Endothelial cell of umbilical vein (primary cell): ENCODE data around the gene MAFB. TPM values are rescaled to one million over a fixed set of nuclear protein-coding genes. Genes with fewer than 3 reads are reported as not detected.

Experiments used
- BruUV-seq: library from RNA; stranded (reverse); fragments of 400-500 nt; replicated peaks from 2 replicates; lab custom pipeline; 2021; lab: Mats Ljungman, UMichigan
- CTCF ChIA-PET: fragments of 300-600, 350-600 bp; sonication (Branson Sonifier 250); formaldehyde crosslinking; loops from one replicate; lab custom pipeline; 2021; ENCODE audit warnings: antibody characterized with exemption, inconsistent platforms; lab: Charles Lee
- POLR2A ChIA-PET: fragments of 300-600, 350-600 bp; sonication (Branson Sonifier 250); formaldehyde crosslinking; loops from one replicate; lab custom pipeline; 2021; ENCODE audit warnings: antibody characterized with exemption, inconsistent platforms; lab: Charles Lee
- DNase-seq: peaks from one replicate; pipeline ENCODE4 v3.0.0-alpha.2; 2011; ENCODE audit warnings: low read depth, low spot score
- FAIRE-seq: peaks from 2 replicates; lab custom pipeline; 2011; peaks lifted over from hg19 to GRCh38; lab: Jason Lieb, UNC
- H2AFZ ChIP-seq: 2 replicates; pipeline ENCODE4 v1.6.0; 2012; ENCODE audit warnings: low read depth, low read length, control low read depth, inconsistent platforms
- H3K27ac ChIP-seq: 2 replicates; pipeline ENCODE4 v1.5.1; 2011; ENCODE audit warnings: low read depth, mild to moderate bottlenecking, control low read depth, low read length, moderate library complexity; ENCODE audit not compliant: insufficient read depth
- H3K27me3 ChIP-seq, 2 experiments: 2 replicates each; pipeline versions ENCODE4 v1.6.0 to v1.6.1; 2011; ENCODE audit warnings: low read length in 2 of 2, mixed read lengths in 1 of 2; ENCODE audit not compliant: control insufficient read depth in 2 of 2, insufficient read depth in 2 of 2
- H3K36me3 ChIP-seq, 2 experiments: 2 replicates in 1 of 2; 3 replicates in 1 of 2; pipeline ENCODE4 v1.5.1; 2011; ENCODE audit warnings: low read length in 2 of 2, mild to moderate bottlenecking in 1 of 2, moderate library complexity in 1 of 2; ENCODE audit not compliant: control insufficient read depth in 2 of 2, insufficient read depth in 2 of 2; ENCODE audit errors: extremely low read depth in 1 of 2
- H3K4me1 ChIP-seq: 3 replicates; pipeline ENCODE4 v1.5.1; 2011; ENCODE audit warnings: mild to moderate bottlenecking, low read length; ENCODE audit not compliant: control insufficient read depth, insufficient read depth; ENCODE audit errors: extremely low read depth
- H3K4me2 ChIP-seq: 2 replicates; pipeline ENCODE4 v1.6.1; 2011; ENCODE audit warnings: low read length, control low read depth, mixed read lengths; ENCODE audit not compliant: insufficient read depth
- H3K4me3 ChIP-seq, 3 experiments: fragments of 200-600 bp in 1 of 3; sonication (generic), shearing (Covaris generic) in 1 of 3; replicated peaks in 1 of 3; 2 replicates each; pipeline ENCODE4 v1.5.1; 2011 to 2016; ENCODE audit warnings: control low read depth in 3 of 3, low read length in 3 of 3, mild to moderate bottlenecking in 2 of 3, inconsistent platforms in 1 of 3, low read depth in 1 of 3, moderate library complexity in 1 of 3; ENCODE audit not compliant: insufficient read depth in 1 of 3
- H3K79me2 ChIP-seq: 2 replicates; pipeline ENCODE4 v1.6.0; 2012; ENCODE audit warnings: low read length, inconsistent platforms; ENCODE audit not compliant: control insufficient read depth, insufficient read depth
- H3K9ac ChIP-seq: replicated peaks from 2 replicates; pipeline ENCODE3; 2011; ENCODE audit warnings: low read length, control low read depth; ENCODE audit not compliant: insufficient read depth; ENCODE audit errors: extremely low read depth
- H3K9me1 ChIP-seq: replicated peaks from 3 replicates; pipeline ENCODE4 v1.6.0; 2011; ENCODE audit warnings: mild to moderate bottlenecking, low read length; ENCODE audit not compliant: control insufficient read depth, insufficient read depth; ENCODE audit errors: extremely low read depth
- H3K9me3 ChIP-seq: replicated peaks from 2 replicates; pipeline ENCODE4 v1.5.1; 2012; ENCODE audit warnings: low read length, inconsistent platforms; ENCODE audit not compliant: control insufficient read depth, insufficient read depth
- H4K20me1 ChIP-seq: replicated peaks from 2 replicates; pipeline ENCODE3; 2011; ENCODE audit warnings: mild to moderate bottlenecking, low read length; ENCODE audit not compliant: control insufficient read depth, insufficient read depth; ENCODE audit errors: extremely low read depth
- EZH2 ChIP-seq: IDR thresholded peaks from 2 replicates; pipeline ENCODE4 v1.6.1; 2012; ENCODE audit warnings: borderline replicate concordance, low read depth, mild to moderate bottlenecking, moderate library complexity, low read length, inconsistent platforms; ENCODE audit not compliant: severe bottlenecking
- FOS ChIP-seq: IDR thresholded peaks from 2 replicates; pipeline ENCODE4 v1.6.1; 2011; ENCODE audit warnings: mild to moderate bottlenecking, low read length, moderate library complexity, borderline replicate concordance; ENCODE audit not compliant: insufficient read depth
- GATA2 ChIP-seq: IDR thresholded peaks from 2 replicates; pipeline ENCODE4 v1.7.0; 2011; ENCODE audit warnings: low read depth, mild to moderate bottlenecking, moderate library complexity, mixed read lengths, low read length; ENCODE audit not compliant: insufficient read length, insufficient read depth
- MAX ChIP-seq: IDR thresholded peaks from 2 replicates; pipeline ENCODE4 v1.6.1; 2011; ENCODE audit not compliant: insufficient read depth, insufficient read length
- MYC ChIP-seq: IDR thresholded peaks from one replicate; pipeline ENCODE4 v1.6.1; 2011; ENCODE audit warnings: mild to moderate bottlenecking, low read depth, low read length
- POLR2A ChIP-seq: IDR thresholded peaks from 2 replicates; pipeline ENCODE4 v1.6.1; 2012; ENCODE audit warnings: low read depth, mild to moderate bottlenecking, control low read depth, low read length
- POLR2AphosphoS5 ChIP-seq: IDR thresholded peaks from 2 replicates; pipeline ENCODE4 v1.6.1; 2012; ENCODE audit warnings: low read depth, mild to moderate bottlenecking, control low read depth, low read length, moderate library complexity; ENCODE audit not compliant: insufficient read depth
- dilution Hi-C: fragments of 300-500 bp; cut with MboI; formaldehyde crosslinking; loops from one replicate; pipeline ENCODE4 v1.15.0; 2019; ENCODE audit warnings: low sequenced_read_pairs; ENCODE audit not compliant: extremely low pct_ligation_motif_present
- intact Hi-C: fragments of 100-400 bp; cut with micrococcal nuclease; formaldehyde crosslinking; loops from one replicate; pipeline ENCODE4 v1.10.0; 2022
- polyA plus RNA-seq, 4 experiments: library from polyadenylated mRNA; depleted of rRNA in 3 of 4; stranded (reverse) in 3 of 4; unstranded in 1 of 4; fragments of >200 nt; gene quantifications; 2 replicates each; pipeline versions ENCODE4 v1.2.1 to v1.2.3, GENCODE V29; 2011 to 2012; ENCODE audit warnings: missing spikeins in 1 of 4
- total RNA-seq: library from RNA; stranded (reverse); gene quantifications from 2 replicates; pipeline ENCODE4 v1.2.3, GENCODE V29; 2021
- TF ChIP-seq, protein P1 (sequence below), 2 donors: IDR thresholded peaks; 1 replicate in 1 of 2; 2 replicates in 1 of 2; pipeline ENCODE4 v1.5.1; 2011; ENCODE audit warnings: low read length in 2 of 2, mild to moderate bottlenecking in 2 of 2, moderate library complexity in 2 of 2, control low read depth in 1 of 2, inconsistent platforms in 1 of 2, low read depth in 1 of 2; ENCODE audit not compliant: insufficient read depth in 1 of 2; ENCODE audit errors: extremely low read depth in 1 of 2

The MAFB gene
- total and polyA plus RNA-seq, 2 donors (not counting 3 experiments of a cell fraction or from before 2014, with no cell fraction given), result 1.8 to 3.4 TPM

DNA sequence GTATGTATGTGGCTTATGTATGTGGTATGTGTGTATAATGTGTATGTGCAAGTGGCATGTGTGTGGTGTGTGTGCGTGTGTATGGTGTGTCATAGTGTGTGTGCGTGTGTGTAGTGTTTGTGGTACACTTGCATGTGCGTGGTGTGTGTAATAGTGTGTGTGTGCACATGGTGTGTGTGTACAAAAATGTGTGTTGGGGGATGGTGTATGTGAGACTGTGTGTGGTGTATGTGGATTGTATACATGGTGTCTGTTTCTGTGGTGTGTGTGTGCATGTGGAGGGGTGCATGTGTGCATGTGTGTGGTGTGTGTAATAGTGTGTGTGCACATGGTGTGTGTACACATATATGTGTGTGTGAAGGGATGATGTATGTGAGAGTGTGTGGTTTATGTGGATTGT lies 21.5 kb downstream of the MAFB start:
- H3K9me3 ChIP-seq, result no peaks in the 10 kb centered on the region
- no peak overlapping the region for H3K4me3 ChIP-seq
- H3K4me1 ChIP-seq, result no peaks in the 10 kb centered on the region
- no peaks in the 10 kb centered on the region for H3K9me1 ChIP-seq
- dilution Hi-C loops (no loop called here), intact Hi-C loops (no loop called here)
- no peak for FAIRE-seq
- no peaks in the 10 kb centered on the region for H4K20me1 ChIP-seq
- no peaks in the 10 kb centered on the region for H3K27me3 ChIP-seq
- DNase-seq, result no peak
- POLR2A ChIA-PET, result no interaction called here
- H2AFZ ChIP-seq, result no peak overlapping the region
- no peak overlapping the region for H3K9ac ChIP-seq
- TF ChIP-seq, protein P1, sequence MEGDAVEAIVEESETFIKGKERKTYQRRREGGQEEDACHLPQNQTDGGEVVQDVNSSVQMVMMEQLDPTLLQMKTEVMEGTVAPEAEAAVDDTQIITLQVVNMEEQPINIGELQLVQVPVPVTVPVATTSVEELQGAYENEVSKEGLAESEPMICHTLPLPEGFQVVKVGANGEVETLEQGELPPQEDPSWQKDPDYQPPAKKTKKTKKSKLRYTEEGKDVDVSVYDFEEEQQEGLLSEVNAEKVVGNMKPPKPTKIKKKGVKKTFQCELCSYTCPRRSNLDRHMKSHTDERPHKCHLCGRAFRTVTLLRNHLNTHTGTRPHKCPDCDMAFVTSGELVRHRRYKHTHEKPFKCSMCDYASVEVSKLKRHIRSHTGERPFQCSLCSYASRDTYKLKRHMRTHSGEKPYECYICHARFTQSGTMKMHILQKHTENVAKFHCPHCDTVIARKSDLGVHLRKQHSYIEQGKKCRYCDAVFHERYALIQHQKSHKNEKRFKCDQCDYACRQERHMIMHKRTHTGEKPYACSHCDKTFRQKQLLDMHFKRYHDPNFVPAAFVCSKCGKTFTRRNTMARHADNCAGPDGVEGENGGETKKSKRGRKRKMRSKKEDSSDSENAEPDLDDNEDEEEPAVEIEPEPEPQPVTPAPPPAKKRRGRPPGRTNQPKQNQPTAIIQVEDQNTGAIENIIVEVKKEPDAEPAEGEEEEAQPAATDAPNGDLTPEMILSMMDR (IDR thresholded peaks at IDR 0.05; ENCODE audit: extremely low read depth in 1 of 2, insufficient read depth in 1 of 2, low read depth in 1 of 2, low read length in 2 of 2), result no peak
- TF ChIP-seq POLR2A (no peak), GATA2 (no peak), MYC (no peak), POLR2AphosphoS5 (no peak), FOS (no peak), MAX (no peak), EZH2 (no peak)
- no peak overlapping the region for H3K27ac ChIP-seq
- H3K4me2 ChIP-seq, result no peak overlapping the region
- CTCF ChIA-PET, result no interaction called here
- H3K36me3 ChIP-seq, result no peaks in the 10 kb centered on the region
- no TSS peak for BruUV-seq
- H3K79me2 ChIP-seq, result no peaks in the 10 kb centered on the region
